ENCODE results near the gene NR3C1. TPM values are rescaled to one million over a fixed set of nuclear protein-coding genes. Genes with fewer than 3 reads are reported as not detected.

NR3C1 gene
- total RNA-seq, 1 donor from 2014 or later = 76.7 TPM

DNA sequence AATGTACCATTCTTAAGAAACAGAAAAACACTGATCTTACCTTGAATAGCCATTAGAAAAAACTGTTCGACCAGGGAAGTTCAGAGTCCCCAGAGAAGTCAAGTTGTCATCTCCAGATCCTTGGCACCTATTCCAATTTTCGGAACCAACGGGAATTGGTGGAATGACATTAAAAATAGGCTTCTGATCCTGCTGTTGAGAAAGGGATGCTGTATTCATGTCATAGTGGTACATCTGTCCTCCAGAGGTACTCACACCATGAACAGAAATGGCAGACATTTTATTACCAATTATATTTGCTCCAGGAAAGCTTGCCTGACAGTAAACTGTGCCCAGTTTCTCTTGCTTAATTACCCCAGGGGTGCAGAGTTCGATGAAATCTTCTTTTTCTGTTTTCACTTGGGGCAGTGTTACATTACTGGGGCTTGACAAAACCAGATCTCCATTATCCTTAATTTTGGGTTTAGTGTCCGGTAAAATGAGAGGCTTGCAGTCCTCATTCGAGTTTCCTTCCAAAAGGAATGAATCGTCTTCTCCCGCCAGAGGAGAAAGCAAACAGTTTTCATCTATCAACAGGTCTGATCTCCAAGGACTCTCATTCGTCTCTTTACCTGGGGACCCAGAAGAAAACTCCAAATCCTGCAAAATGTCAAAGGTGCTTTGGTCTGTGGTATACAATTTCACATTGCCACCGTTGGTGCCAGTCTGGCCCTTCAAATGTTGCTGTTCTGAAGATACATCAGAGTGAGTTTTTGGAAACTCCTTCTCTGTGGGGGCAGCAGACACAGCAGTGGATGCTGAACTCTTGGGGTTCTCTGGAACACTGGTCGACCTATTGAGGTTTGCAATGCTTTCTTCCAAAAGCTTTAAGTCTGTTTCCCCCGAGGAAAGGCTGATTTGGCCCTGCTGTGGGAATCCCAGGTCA lies 3.6 kb downstream of the NR3C1 start:
- peaks cover 8 to 23% (median 17%) of the 10 kb centered on the region in 3 donors for H3K4me1 ChIP-seq (ENCODE audit: control insufficient read depth in 3 of 3, insufficient read depth in 3 of 3, low read length in 3 of 3)

GRCh38 chr5:143398451-143399237 lies 4.8 kb downstream of the NR3C1 start:
- peak overlapping the region; percentile 98 for H3K27ac ChIP-seq (ENCODE audit: low read depth, low read length)
- peaks cover 13 to 34% (median 17%) of the 10 kb centered on the region in 3 donors for H3K4me1 ChIP-seq (ENCODE audit: control insufficient read depth in 3 of 3, insufficient read depth in 3 of 3, low read length in 3 of 3)
- peak overlapping the region; percentile 89 to 94 (median 91) for H3K9ac ChIP-seq (ENCODE audit: low read depth in 1 of 3, low read length in 3 of 3)
- H3K4me3 ChIP-seq (ENCODE audit: low read length in 3 of 3) = peak overlapping the region; percentile 68 to 90 (median 71)
- H3K9me3 ChIP-seq (ENCODE audit: control insufficient read depth in 3 of 3, low read length in 3 of 3) = no peaks in the 10 kb centered on the region
- no peaks in the 10 kb centered on the region for H3K27me3 ChIP-seq (ENCODE audit: control insufficient read depth in 3 of 3, insufficient read depth in 3 of 3, low read length in 3 of 3)
- peaks cover 0 to 8% (median 7%) of the 10 kb centered on the region in 3 donors for H3K36me3 ChIP-seq (ENCODE audit: control insufficient read depth in 3 of 3, insufficient read depth in 3 of 3, low read length in 3 of 3)

More for the DNA sequence above, 3.6 kb downstream of the NR3C1 start:
- Histone ChIP-seq H3K4me3 (ENCODE audit: low read length in 3 of 3) (peak overlapping the region; percentile 68 to 90 (median 71)), H3K36me3 (ENCODE audit: control insufficient read depth in 3 of 3, insufficient read depth in 3 of 3, low read length in 3 of 3) (peaks cover 0 to 8% (median 7%) of the 10 kb centered on the region in 3 donors), H3K27me3 (ENCODE audit: control insufficient read depth in 3 of 3, insufficient read depth in 3 of 3, low read length in 3 of 3) (no peaks in the 10 kb centered on the region), H3K9me3 (ENCODE audit: control insufficient read depth in 3 of 3, low read length in 3 of 3) (no peaks in the 10 kb centered on the region), H3K27ac (ENCODE audit: low read depth, low read length) (peak overlapping the region; percentile 98), H3K9ac (ENCODE audit: low read depth in 1 of 3, low read length in 3 of 3) (peak overlapping the region; percentile 89 to 94 (median 91))

- Histone ChIP-seq H3K9ac (ENCODE audit: low read depth in 1 of 3, low read length in 3 of 3) (peak overlapping the region; percentile 89 to 94 (median 91)), H3K4me3 (ENCODE audit: low read length in 3 of 3) (peak overlapping the region; percentile 68 to 90 (median 71)), H3K27me3 (ENCODE audit: control insufficient read depth in 3 of 3, insufficient read depth in 3 of 3, low read length in 3 of 3) (no peaks in the 10 kb centered on the region), H3K9me3 (ENCODE audit: control insufficient read depth in 3 of 3, low read length in 3 of 3) (no peaks in the 10 kb centered on the region), H3K4me1 (ENCODE audit: control insufficient read depth in 3 of 3, insufficient read depth in 3 of 3, low read length in 3 of 3) (peaks cover 13 to 37% (median 17%) of the 10 kb centered on the region in 3 donors), H3K36me3 (ENCODE audit: control insufficient read depth in 3 of 3, insufficient read depth in 3 of 3, low read length in 3 of 3) (peaks cover 0 to 8% (median 7%) of the 10 kb centered on the region in 3 donors), H3K27ac (ENCODE audit: low read depth, low read length) (peak overlapping the region; percentile 98)
These were observed 5.5 kb downstream of the NR3C1 start for GRCh38 chr5:143398053-143398355.

DNA sequence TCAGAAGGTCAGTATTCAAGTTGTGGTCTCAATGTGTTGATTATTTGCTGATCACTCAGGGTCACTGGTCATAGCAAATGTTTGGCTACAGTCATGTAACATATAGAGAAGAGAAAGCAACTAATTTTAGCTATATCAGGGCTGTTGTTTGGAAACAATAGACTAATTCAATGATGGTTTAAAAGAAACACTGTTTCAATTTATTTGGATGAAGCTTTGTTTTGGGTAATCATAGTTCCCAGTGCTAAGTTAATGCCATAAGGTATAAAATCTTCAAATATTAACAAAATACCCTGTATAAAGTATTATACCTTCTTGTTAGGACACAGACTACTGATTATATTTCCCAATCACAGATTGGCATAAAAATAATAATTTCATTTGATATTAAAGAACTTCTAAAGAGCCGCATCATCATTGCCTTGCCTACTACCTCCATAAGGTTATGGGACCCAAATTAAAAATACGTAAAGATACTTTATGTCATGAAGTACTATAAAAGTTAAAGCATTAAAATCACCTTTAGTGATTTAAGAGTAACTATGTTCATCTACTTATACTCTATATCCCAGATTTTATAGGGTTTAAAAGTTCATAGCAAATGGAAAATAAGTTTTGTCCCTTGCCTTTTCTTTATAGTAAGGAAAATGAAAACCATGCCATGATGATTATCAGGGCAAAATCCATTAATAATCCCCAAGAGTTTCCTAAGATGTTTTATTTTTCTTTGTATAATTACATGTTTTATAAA lies 6.0 kb downstream of the NR3C1 start:
- peaks cover 13 to 40% (median 17%) of the 10 kb centered on the region in 3 donors for H3K4me1 ChIP-seq (ENCODE audit: control insufficient read depth in 3 of 3, insufficient read depth in 3 of 3, low read length in 3 of 3)
- peaks cover 0 to 8% (median 7%) of the 10 kb centered on the region in 3 donors for H3K36me3 ChIP-seq (ENCODE audit: control insufficient read depth in 3 of 3, insufficient read depth in 3 of 3, low read length in 3 of 3)
- no peaks in the 10 kb centered on the region for H3K9me3 ChIP-seq (ENCODE audit: control insufficient read depth in 3 of 3, low read length in 3 of 3)
- peak overlapping the region; percentile 98 for H3K27ac ChIP-seq (ENCODE audit: low read depth, low read length)
- peak overlapping the region; percentile 89 to 94 (median 91) for H3K9ac ChIP-seq (ENCODE audit: low read depth in 1 of 3, low read length in 3 of 3)
- no peaks in the 10 kb centered on the region for H3K27me3 ChIP-seq (ENCODE audit: control insufficient read depth in 3 of 3, insufficient read depth in 3 of 3, low read length in 3 of 3)
- peak overlapping the region; percentile 68 to 90 (median 71) for H3K4me3 ChIP-seq (ENCODE audit: low read length in 3 of 3)

GRCh38 chr5:143396353-143396940 lies 7.0 kb downstream of the NR3C1 start:
- peaks cover 15 to 43% (median 17%) of the 10 kb centered on the region in 3 donors for H3K4me1 ChIP-seq (ENCODE audit: control insufficient read depth in 3 of 3, insufficient read depth in 3 of 3, low read length in 3 of 3)
- no peaks in the 10 kb centered on the region for H3K9me3 ChIP-seq (ENCODE audit: control insufficient read depth in 3 of 3, low read length in 3 of 3)
- peak overlapping the region; percentile 3 to 90 (median 68) for H3K4me3 ChIP-seq (ENCODE audit: low read length in 3 of 3)
- H3K27ac ChIP-seq (ENCODE audit: low read depth, low read length) = peak overlapping the region; percentile 7
- peaks cover 0 to 8% (median 7%) of the 10 kb centered on the region in 3 donors for H3K36me3 ChIP-seq (ENCODE audit: control insufficient read depth in 3 of 3, insufficient read depth in 3 of 3, low read length in 3 of 3)
- peak overlapping the region; percentile 78 to 94 (median 91) for H3K9ac ChIP-seq (ENCODE audit: low read depth in 1 of 3, low read length in 3 of 3)
- H3K27me3 ChIP-seq (ENCODE audit: control insufficient read depth in 3 of 3, insufficient read depth in 3 of 3, low read length in 3 of 3) = no peaks in the 10 kb centered on the region

DNA sequence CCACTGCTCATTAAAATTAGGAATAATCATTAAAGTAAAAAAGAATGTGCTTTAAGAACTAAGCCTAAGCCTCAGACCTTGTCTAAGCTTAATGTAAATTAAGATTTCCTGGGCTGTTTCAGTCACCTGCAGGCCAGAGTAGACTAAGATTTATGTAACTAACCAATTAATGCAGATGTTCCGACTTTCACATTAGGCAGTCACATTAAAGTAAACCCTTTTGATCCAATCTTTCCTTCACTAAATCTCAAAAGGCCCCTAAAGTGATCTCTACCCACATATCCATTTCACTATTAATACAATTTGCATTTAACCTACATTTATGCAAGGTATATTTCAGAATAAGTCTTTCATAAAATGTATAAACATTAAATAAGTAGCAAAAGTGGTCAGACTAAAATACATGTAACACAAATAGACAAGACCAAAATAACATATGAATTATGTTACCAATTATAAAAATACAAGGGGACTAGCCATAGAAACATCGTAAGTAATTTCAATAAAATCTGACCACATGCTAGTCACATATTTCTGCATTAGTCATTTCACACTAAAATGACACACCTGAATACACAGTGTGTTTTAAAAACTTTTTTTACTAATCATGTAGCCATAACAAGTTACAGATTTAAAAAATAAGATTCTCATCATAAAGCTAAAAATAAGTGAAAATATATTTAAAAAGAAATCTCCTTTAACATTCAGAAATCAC lies 7.7 kb downstream of the NR3C1 start:
- Histone ChIP-seq H3K9me3 (ENCODE audit: control insufficient read depth in 3 of 3, low read length in 3 of 3) (no peaks in the 10 kb centered on the region), H3K4me1 (ENCODE audit: control insufficient read depth in 3 of 3, insufficient read depth in 3 of 3, low read length in 3 of 3) (peaks cover 11 to 41% (median 16%) of the 10 kb centered on the region in 3 donors), H3K4me3 (ENCODE audit: low read length in 3 of 3) (peak overlapping the region; percentile 57 to 90 (median 68)), H3K27me3 (ENCODE audit: control insufficient read depth in 3 of 3, insufficient read depth in 3 of 3, low read length in 3 of 3) (no peaks in the 10 kb centered on the region), H3K9ac (ENCODE audit: low read depth in 1 of 3, low read length in 3 of 3) (peak overlapping the region; percentile 78 to 94 (median 91)), H3K36me3 (ENCODE audit: control insufficient read depth in 3 of 3, insufficient read depth in 3 of 3, low read length in 3 of 3) (peaks cover 0 to 8% (median 7%) of the 10 kb centered on the region in 3 donors), H3K27ac (ENCODE audit: low read depth, low read length) (peak overlapping the region; percentile 7)

DNA sequence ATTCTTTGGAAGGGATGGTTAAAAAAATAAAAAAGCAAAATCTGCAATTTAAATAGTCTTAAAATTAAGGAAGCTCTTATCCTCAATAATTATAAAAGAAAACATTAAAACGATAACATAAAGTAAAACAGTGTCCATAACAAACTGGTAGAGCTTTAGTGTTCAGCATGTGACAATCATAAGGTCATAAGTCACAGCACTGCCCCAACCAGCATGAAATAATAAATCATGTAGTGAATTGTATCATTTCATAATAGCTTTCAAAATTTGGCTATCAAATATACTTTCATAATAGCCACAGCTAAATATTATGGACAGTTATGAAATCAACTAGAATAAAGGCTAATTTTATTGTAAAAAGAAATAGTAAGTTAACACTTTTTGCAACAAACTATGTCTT lies 10.0 kb downstream of the NR3C1 start:
- peaks cover 17 to 47% (median 22%) of the 10 kb centered on the region in 3 donors for H3K4me1 ChIP-seq (ENCODE audit: control insufficient read depth in 3 of 3, insufficient read depth in 3 of 3, low read length in 3 of 3)
- H3K9ac ChIP-seq (ENCODE audit: low read depth in 1 of 3, low read length in 3 of 3) = no peak overlapping the region
- H3K27ac ChIP-seq (ENCODE audit: low read depth, low read length) = peak overlapping the region; percentile 37
- H3K36me3 ChIP-seq (ENCODE audit: control insufficient read depth in 3 of 3, insufficient read depth in 3 of 3, low read length in 3 of 3) = no peaks in the 10 kb centered on the region
- H3K4me3 ChIP-seq (ENCODE audit: low read length in 3 of 3) = no peak overlapping the region
- no peaks in the 10 kb centered on the region for H3K27me3 ChIP-seq (ENCODE audit: control insufficient read depth in 3 of 3, insufficient read depth in 3 of 3, low read length in 3 of 3)
- H3K9me3 ChIP-seq (ENCODE audit: control insufficient read depth in 3 of 3, low read length in 3 of 3) = no peaks in the 10 kb centered on the region

DNA sequence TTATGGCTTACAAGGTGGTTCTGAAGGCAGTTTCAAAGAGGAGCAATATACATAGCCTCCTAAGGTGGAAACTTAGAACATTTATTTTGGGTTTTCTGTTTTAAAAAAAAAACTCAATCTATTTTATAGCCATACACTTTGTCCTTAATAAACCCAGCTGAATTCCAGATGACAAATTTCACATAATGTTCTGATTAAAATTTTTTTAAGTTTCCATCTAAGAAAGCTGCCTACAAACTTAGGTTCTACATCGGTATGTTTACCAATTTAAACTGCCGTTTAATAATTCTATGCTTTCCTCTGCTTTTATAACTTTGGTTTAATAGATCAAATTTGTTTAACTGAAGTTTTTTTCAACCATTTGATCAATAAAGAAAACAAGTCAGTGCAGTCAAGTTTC lies 12.5 kb downstream of the NR3C1 start:
- Histone ChIP-seq H3K27me3 (ENCODE audit: control insufficient read depth in 3 of 3, insufficient read depth in 3 of 3, low read length in 3 of 3) (no peaks in the 10 kb centered on the region), H3K4me3 (ENCODE audit: low read length in 3 of 3) (no peak overlapping the region), H3K27ac (ENCODE audit: low read depth, low read length) (no peak overlapping the region), H3K9me3 (ENCODE audit: control insufficient read depth in 3 of 3, low read length in 3 of 3) (no peaks in the 10 kb centered on the region), H3K36me3 (ENCODE audit: control insufficient read depth in 3 of 3, insufficient read depth in 3 of 3, low read length in 3 of 3) (no peaks in the 10 kb centered on the region), H3K4me1 (ENCODE audit: control insufficient read depth in 3 of 3, insufficient read depth in 3 of 3, low read length in 3 of 3) (peaks cover 20 to 48% (median 30%) of the 10 kb centered on the region in 3 donors), H3K9ac (ENCODE audit: low read depth in 1 of 3, low read length in 3 of 3) (peak overlapping the region in 1 of 3 donors; percentile 17)

Data from skeletal muscle tissue (tissue), 4 donors.